DOHH2 (cell line): ENCODE results near the gene CSN3.

ENCODE experiments used
- H3F3A ChIP-seq: fragments of 200-600 bp; sonication (generic), shearing (Covaris generic); 2 replicates; pipeline ENCODE4 v1.6.0; 2016; ENCODE audit warnings: antibody characterized with exemption, mild to moderate bottlenecking; ENCODE audit not compliant: control insufficient read depth, insufficient read depth
- H3K27ac ChIP-seq: fragments of 200-600 bp; sonication (generic); 2 replicates; pipeline ENCODE4 v1.5.1; 2014; ENCODE audit warnings: low read depth, mild to moderate bottlenecking, low read length, moderate library complexity
- H3K27me3 ChIP-seq: fragments of 200-600 bp; sonication (generic); 2 replicates; pipeline ENCODE4 v1.6.1; 2014; ENCODE audit warnings: mild to moderate bottlenecking, low read length, mixed read lengths; ENCODE audit not compliant: control insufficient read depth
- H3K36me3 ChIP-seq: fragments of 200-600 bp; sonication (generic); 2 replicates; pipeline ENCODE4 v1.6.1; 2014; ENCODE audit warnings: mild to moderate bottlenecking, low read length, moderate library complexity, mixed read lengths; ENCODE audit not compliant: control insufficient read depth
- H3K4me1 ChIP-seq: fragments of 200-600 bp; sonication (generic); 2 replicates; pipeline ENCODE4 v1.6.1; 2014; ENCODE audit warnings: mild to moderate bottlenecking, low read length, mixed read lengths; ENCODE audit not compliant: control insufficient read depth
- H3K4me2 ChIP-seq: fragments of 200-600 bp; sonication (generic); 2 replicates; pipeline ENCODE4 v1.6.0; 2014; ENCODE audit warnings: mild to moderate bottlenecking, low read length, moderate library complexity
- H3K4me3 ChIP-seq: fragments of 200-600 bp; sonication (generic); 2 replicates; pipeline ENCODE4 v1.5.1; 2014; ENCODE audit warnings: mild to moderate bottlenecking, low read length, mixed read lengths
- H3K79me2 ChIP-seq: fragments of 200-600 bp; sonication (generic); 2 replicates; pipeline ENCODE4 v1.6.1; 2014; ENCODE audit warnings: mild to moderate bottlenecking, low read length, mixed read lengths; ENCODE audit not compliant: control insufficient read depth
- H3K9me2 ChIP-seq: fragments of 200-600 bp; sonication (generic); replicated peaks from 2 replicates; pipeline ENCODE4 v1.6.1; 2014; ENCODE audit warnings: mild to moderate bottlenecking, low read length, mixed read lengths; ENCODE audit not compliant: control insufficient read depth
- H3K9me3 ChIP-seq: fragments of 200-600 bp; sonication (generic); 2 replicates; pipeline ENCODE4 v1.6.1; 2014; ENCODE audit warnings: antibody characterized with exemption, low read length, mixed read lengths; ENCODE audit not compliant: control insufficient read depth, insufficient read depth
- H4K20me1 ChIP-seq: fragments of 200-600 bp; sonication (generic); 2 replicates; pipeline ENCODE4 v1.6.0; 2014; ENCODE audit warnings: low read depth, mild to moderate bottlenecking, antibody characterized with exemption, low read length, moderate library complexity; ENCODE audit not compliant: control insufficient read depth, insufficient read depth
- CTCF ChIP-seq: fragments of 200-600 bp; sonication (generic); IDR thresholded peaks from one replicate; pipeline ENCODE4 v1.5.1; 2014; ENCODE audit warnings: antibody characterized with exemption, mild to moderate bottlenecking, low read depth, low read length; ENCODE audit not compliant: poor library complexity, severe bottlenecking
- EZH2phosphoT487 ChIP-seq: fragments of 200-600 bp; sonication (generic); IDR thresholded peaks from 2 replicates; pipeline ENCODE4 v1.6.1; 2017; ENCODE audit warnings: borderline replicate concordance, mild to moderate bottlenecking, antibody characterized with exemption, low read length, moderate library complexity, mixed read lengths

CSN3 gene

DNA sequence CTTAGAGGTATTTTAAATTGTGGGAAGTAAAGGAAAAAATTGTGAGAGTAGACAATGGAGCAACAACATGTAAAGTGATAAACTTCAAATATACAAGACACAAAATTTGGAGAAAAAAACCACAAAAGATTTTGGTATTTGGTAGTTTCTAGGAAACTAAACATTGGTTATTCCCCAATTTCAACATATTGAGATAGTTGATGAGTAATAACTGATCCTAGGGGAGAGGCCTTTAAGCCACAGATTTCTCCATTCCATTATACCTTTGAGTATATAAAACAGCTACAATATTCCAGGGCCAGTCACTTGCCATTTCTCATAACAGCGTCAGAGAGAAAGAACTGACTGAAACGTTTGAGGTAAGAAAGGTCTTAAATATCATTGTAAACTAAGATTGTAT, 16.6 kb upstream of the CSN3 start, which contains the start of gene FDCSP:
FDCSP (plus strand) TSS at position 301 of the 400 bp plus-strand sequence. CDS start 5,071 bp downstream, outside the sequence.
- Histone ChIP-seq H3K9me2 (no peaks in the 10 kb centered on the region), H3K36me3 (no peaks in the 10 kb centered on the region), H3K4me3 (no peak within 1 kb of the TSS), H3F3A (no peaks in the 10 kb centered on the region), H3K4me2 (no peak within 1 kb of the TSS), H4K20me1 (no peaks in the 10 kb centered on the region), H3K27me3 (no peaks in the 10 kb centered on the region), H3K79me2 (no peaks in the 10 kb centered on the region), H3K27ac (no peak within 1 kb of the TSS), H3K4me1 (no peaks in the 10 kb centered on the region), H3K9me3 (no peaks in the 10 kb centered on the region)
- no peak for TF ChIP-seq EZH2phosphoT487
- TF ChIP-seq CTCF, result no peak

DNA sequence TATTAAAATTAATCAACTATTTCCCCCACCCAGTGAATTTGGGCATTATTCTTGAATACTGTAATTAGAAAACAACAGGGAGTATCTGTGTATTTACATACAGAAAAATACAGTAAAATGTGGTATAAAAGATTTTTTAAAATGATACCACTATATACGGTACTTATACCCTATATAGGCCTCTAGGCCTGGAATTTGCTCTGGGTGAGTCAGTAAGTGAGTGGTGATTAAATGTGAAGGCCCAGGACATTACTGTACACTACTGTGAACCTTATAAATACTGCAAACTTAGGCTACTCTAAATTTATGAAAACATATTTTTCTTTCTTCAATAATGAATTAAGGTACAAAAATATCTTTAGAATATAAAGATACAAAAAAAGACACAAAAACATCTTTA, 6.3 kb upstream of the CSN3 start:
- no peaks in the 10 kb centered on the region for H4K20me1 ChIP-seq
- no peaks in the 10 kb centered on the region for H3K36me3 ChIP-seq
- H3K4me3 ChIP-seq, result no peak overlapping the region
- TF ChIP-seq EZH2phosphoT487 (no peak), CTCF (no peak)
- no peak overlapping the region for H3K4me2 ChIP-seq
- H3K4me1 ChIP-seq, result no peaks in the 10 kb centered on the region
- H3F3A ChIP-seq, result no peaks in the 10 kb centered on the region
- H3K27me3 ChIP-seq, result no peaks in the 10 kb centered on the region
- no peaks in the 10 kb centered on the region for H3K9me3 ChIP-seq
- no peaks in the 10 kb centered on the region for H3K9me2 ChIP-seq
- no peaks in the 10 kb centered on the region for H3K79me2 ChIP-seq
- no peak overlapping the region for H3K27ac ChIP-seq

- Histone ChIP-seq H3F3A (no peaks in the 10 kb centered on the region), H3K4me2 (no peak overlapping the region)
These were observed 3.1 kb upstream of the CSN3 start for GRCh38 chr4:70239131-70239883.

More at GRCh38 chr4:70239131-70239883, 3.1 kb upstream of the CSN3 start:
- Histone ChIP-seq H3K4me1 (no peaks in the 10 kb centered on the region), H4K20me1 (no peaks in the 10 kb centered on the region), H3K27ac (no peak overlapping the region), H3K79me2 (no peaks in the 10 kb centered on the region), H3K36me3 (no peaks in the 10 kb centered on the region), H3K27me3 (no peaks in the 10 kb centered on the region), H3K4me3 (no peak overlapping the region), H3K9me3 (no peaks in the 10 kb centered on the region), H3K9me2 (no peaks in the 10 kb centered on the region)
- TF ChIP-seq CTCF, result no peak
- no peak for TF ChIP-seq EZH2phosphoT487
